ENCODE measurements around the gene CTCFL.
"Not testable (repeated sequence)": the region's sequence is repeated elsewhere in the genome, so short reads cannot be mapped to it uniquely, and the experiment has no call there.

CTCFL gene

DNA sequence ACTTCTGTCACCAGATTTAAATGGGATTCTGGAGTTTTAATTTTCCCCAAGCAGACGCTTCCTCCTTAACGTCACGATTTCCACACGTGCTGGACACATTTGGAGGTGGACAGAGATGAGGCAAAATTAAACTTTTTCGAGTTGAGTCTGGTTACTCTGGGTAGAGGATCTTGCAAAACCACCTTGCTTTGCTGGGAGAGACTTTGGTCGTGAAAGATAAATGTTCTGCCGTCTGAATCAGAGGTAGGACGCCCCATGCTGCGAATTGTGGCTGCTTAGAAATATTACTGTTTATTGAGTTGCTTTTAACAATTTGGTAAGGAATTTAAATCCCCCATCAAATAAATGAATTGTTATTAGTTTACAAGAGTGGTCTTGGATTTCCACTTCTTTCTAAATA is 46.8 kb downstream of the CTCFL start:
- no peak for DNase-seq

GRCh38 chr20:57476641-57477461 is 48.1 kb downstream of the CTCFL start:
- DNase-seq: no peak

- no peak for DNase-seq
Measured at GRCh38 chr20:57476084-57476526, 48.8 kb downstream of the CTCFL start.

DNA sequence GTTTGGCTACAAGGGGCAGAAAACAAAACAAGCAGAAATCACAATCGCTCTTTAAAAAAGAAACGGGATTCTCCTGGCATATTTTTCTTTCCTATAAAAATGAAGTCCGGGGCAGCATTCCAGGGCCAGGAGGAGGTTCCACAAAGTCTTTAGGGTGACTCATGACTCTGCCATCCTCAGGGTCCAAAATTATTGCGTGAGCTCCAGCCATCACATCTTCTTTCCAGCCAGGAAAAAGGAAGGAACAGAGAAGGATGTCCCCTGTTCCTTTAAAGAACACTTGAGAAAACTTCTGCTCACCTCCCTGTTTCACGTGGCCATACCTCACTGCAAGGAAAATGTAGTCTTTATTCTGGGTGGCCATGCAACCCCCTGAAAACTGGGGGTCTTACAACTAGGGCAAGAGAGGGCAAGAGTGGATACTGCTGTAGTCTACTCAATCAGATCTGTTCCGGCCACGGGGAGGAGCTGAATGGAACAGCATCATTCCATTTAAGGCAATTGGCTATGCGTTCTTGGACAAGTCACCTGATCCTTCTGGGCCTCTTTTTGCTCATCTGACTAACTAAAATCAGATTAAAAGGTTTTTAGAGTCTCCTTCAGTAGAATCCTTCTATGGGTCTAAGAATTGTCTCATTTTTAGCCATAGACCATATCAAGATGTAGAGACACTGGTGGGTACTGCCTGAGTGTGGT is 49.4 kb downstream of the CTCFL start:
- no peak for DNase-seq

GRCh38 chr20:57474816-57475215 is 50.1 kb downstream of the CTCFL start:
- DNase-seq: no peak

- DNase-seq: no peak
Measured at GRCh38 chr20:57474205-57474604, 50.7 kb downstream of the CTCFL start.

- no peak for DNase-seq
Measured at GRCh38 chr20:57473246-57474048, 51.5 kb downstream of the CTCFL start.

- not testable (repeated sequence) for DNase-seq
Measured at GRCh38 chr20:57472474-57472873, 52.5 kb downstream of the CTCFL start.

DNA sequence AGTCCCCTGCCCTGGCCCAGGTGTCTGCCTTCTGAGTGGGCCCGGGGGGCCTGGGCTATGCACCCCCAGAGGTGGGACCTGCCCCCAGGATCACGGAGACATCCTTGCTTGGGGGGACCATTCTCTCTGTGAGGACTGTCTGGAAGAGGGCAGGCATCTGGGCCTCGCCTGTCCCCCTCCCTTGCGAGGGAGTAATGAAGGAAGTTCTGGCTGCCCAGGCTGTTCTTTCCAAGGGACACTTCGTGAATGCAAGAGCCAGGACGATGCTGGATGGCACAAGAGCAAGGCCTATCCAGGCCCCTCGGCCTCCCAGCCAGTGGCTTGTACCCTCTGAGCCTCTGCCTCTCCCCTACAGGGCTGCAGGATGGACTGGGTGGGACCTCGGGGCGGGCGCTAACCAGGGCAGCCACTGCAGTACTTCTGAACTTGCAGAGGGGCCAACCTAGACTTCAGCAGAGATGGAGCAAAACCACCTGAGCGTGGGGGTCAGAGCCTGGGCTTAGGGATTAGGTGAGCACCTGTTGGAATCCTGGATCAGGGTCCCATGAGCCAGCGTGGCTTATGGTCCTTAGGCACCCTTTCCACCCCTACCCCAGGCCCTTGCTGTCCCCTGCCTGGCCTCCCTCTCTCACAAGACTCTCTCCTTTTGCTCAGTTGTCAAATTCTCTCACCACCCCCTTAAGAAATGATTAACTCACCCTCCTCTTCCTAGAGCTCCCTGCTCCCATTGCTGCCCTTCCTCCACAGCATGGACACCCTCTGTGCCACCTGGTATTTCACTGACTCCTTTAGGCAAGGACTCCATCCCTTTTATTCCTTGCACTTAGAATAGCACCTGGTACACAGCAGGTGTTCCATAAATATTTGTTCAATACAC is 53.2 kb downstream of the CTCFL start:
- no peak for DNase-seq

GRCh38 chr20:57470666-57471495 is 54.1 kb downstream of the CTCFL start:
- DNase-seq: no peak

DNA sequence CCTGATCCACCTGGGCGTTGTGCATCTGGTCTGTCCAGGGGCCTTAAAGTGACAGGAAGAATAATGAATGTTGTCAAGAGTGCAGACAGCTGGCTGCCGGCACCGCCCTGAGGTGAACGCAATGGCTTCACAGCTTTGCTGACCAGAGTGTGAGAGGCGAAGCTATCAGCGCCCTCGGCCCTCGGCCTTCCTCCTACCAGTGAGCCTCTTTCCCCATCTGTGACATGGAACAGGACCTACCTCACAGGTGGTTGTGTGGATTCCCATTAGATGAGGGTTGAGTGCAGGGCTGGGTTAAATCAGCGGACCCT is 54.8 kb downstream of the CTCFL start:
- no peak for DNase-seq

DNA sequence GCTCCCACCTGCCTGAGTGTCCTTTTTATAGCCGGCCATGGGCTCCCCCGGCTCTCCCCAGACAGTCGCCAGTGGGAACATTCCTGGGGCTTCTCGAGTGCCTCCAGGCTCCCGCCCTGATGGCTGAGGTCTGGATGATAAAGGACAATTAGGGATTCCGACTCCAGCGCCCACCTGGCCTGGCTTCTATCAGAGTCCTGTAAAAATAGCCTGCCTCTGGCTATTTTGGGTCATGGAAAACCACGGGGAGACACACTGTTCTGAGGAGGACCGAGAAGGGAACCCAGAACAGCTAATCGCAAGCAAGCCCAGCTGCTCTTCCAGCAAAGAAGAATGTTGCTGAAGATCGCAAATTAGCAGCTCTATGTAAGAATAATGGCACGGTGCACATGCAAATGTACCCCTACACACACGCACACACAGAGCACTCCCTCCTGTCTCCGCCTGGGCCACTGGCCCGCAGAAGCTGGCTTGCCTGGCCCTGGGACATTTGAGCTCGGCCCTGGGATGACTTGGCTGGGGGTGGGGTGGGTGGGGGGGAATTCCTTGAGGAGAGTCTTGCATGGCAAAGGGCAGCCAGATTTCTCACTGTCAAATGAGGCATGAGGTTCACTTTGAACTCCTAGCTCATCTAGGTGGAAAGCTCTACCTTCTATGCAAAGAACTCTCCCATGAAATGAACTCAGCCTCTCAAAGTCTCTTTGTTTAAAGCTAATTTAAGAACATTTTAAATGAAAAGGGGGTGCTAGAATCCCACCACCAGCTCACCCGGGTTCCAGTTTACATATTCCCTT is 55.3 kb downstream of the CTCFL start:
- DNase-seq: no peak

- DNase-seq: no peak
Measured at GRCh38 chr20:57468523-57469417, 56.2 kb downstream of the CTCFL start.

DNA sequence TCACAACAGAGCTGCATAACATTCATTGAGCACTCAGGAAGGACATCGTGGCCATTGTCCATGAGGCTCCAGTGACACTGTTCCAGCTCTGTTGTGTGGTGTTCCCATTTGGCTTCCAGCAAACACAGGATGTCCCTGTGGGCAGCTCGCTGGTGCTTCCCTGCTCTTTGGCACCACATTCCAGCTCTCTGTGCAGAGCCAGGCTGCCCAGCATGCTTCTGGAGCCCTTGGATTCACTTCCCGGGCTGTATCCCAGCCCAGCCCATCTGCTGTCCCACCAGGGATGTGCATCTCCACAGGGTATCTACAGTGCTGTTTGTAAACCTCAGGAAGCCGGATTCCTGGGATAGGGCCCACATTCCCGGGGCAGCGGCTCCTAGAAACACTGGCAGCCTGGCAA is 57.2 kb downstream of the CTCFL start:
- no peak for DNase-seq

- DNase-seq: no peak
Measured at GRCh38 chr20:57465943-57466342, 59.0 kb downstream of the CTCFL start.

- no peak for DNase-seq
Measured at GRCh38 chr20:57465486-57465885, 59.5 kb downstream of the CTCFL start.

DNA sequence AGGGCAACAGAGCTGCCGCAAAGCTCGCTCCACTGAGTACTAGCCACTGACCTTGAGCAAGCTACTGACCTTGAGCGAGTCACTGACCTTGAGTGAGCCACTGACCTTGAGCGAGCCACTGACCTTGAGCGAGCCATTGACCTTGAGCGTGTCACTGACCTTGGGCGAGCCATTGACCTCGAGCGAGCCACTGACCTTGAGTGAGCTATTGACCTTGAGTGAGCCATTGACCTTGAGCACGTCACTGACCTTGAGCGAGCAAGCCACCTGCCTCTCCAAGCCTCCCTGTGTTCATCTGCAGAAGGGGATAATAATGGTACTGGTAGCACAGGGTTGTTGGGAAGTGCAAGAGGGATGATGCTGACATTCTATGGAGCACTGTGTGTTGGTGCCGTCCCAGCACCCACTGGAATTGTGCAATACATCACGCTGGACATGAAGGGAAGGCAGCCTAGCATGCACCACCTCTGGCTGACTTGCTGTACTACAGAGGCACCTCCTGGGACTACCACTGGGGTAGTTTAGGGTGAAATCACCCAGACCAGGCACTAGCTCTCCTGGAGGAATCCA is 60.2 kb downstream of the CTCFL start:
- no peak for DNase-seq

DNA sequence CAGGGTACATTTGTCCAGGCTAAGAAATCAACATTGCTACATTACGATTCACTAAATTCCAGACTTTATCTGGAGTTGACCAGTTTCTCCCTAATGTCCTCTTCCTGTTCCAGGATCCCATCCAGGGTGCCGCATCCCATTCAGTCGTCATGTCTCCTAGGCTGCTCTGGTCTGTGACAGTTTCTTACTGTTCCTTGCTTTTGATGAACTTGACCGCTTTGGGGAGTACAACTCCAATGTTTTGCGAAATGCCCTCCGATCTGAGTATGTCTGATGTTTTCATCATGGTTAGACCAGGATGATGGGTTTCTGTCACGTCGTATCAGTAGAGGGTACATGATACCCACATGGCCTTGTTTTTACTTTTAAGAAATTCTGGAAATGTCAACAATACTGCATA is 62.2 kb downstream of the CTCFL start:
- no peak for DNase-seq

GRCh38 chr20:57461726-57462125 is 63.2 kb downstream of the CTCFL start:
- no peak for DNase-seq
